HG03457 (cell line): Measurements from ENCODE around the gene PCCB.
"Not testable (repeated sequence)": the region's sequence is repeated elsewhere in the genome, so short reads cannot be mapped to it uniquely, and the experiment has no call there.

Experiments
- ATAC-seq: cut with Tn5 transposase; IDR thresholded peaks from one replicate; pipeline ENCODE4 v1.9.1; 2021; ENCODE audit warnings: moderate number of reproducible peaks; ENCODE audit not compliant: unreplicated experiment

PCCB gene

DNA sequence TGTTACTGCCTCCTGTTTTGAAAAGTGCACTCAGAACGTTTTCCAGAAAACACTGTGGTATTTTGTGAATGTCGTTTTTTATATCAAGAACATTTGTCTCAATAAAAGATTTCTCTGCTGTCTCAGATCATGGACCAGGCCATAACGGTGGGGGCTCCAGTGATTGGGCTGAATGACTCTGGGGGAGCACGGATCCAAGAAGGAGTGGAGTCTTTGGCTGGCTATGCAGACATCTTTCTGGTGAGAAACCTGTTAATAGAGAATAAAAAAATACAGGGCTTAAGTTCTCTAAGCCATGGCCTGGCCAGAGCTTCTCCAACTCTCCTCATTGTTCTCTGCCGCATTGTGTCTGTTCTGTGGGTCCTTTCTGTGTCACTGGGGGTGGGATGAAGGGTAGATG is 11.7 kb downstream of the PCCB start:
- ATAC-seq: no peak

- no peak for ATAC-seq
These were observed 12.4 kb downstream of the PCCB start for GRCh38 chr3:136262559-136262958.

DNA sequence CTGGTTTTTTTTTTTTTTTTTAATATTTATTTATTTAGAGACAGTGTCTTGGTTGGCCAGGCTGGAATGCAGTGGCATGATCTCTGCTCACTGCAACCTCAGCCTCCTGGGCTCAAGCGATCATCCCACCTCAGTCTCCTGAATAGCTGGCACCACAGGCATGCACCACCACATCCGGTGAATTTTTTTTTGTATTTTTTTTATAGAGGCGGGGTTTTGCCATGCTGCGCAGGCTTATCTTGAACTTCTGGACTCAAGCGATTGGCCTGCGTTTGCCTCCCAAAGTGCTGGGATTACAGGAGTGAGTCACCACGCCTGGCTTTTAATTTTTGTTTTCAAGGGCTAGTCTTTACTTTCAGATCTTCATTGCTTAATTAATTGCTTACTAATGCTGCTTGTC is 13.1 kb downstream of the PCCB start:
- no peak for ATAC-seq

- ATAC-seq: not testable (repeated sequence)
These were observed 16.5 kb downstream of the PCCB start for GRCh38 chr3:136266468-136267125.

DNA sequence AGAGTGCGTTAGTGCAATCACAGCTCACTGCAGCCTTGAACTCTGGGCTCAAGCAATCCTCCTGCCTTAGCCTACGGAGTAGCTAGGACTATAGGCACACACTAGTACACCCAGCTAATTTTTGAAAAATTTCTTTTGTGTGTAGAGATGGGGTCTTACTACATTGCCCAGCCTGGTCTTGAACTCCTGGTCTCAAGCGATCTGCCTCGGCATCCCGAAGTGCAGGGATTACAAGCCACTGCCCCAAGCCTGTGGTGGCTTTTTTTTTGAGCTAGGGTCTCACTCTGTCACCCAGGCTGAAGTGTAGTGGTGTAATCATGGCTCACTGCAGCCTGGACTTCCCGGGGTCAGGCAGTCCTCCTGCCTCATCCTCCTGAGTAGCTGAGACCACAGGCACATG is 17.1 kb downstream of the PCCB start:
- no peak for ATAC-seq

DNA sequence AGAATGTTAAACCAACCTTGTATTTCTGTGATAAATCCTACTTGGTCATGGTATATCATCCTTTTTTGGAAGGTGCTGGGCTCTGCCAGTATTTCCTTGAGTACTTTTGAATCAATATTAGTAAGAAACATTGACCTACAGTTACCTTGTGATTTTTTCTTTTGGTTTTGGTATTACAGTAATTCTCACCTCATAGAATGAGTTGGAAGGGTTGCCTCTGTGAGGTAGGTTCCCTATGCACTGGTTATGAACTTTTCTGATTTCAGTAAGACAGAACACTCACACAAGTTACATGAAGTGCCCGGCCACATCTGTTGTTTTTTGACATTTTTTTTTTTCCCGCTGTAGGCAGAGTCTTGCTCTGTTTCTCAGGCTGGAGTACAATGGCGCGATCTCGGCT is 20.0 kb downstream of the PCCB start:
- no peak for ATAC-seq

DNA sequence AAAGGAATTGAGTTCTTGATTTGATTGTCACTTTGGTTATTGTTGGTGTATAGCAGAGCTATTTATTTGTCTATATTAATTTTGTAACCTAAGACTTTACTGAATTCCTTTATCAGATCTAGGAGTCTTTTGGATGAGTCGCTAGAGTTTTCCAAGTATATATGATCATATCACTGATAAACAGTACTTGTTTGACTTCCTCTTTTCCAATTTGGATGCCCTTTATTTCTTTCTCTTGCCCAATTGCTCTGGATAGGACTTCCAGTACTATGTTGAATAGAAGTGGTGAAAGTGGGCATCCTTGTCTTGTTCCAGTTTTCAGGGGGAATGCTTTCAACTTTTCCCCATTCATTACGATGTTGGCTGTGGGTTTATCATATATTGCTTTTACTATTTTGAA is 21.5 kb downstream of the PCCB start:
- not testable (repeated sequence) for ATAC-seq

- no peak for ATAC-seq
These were observed 26.1 kb downstream of the PCCB start for GRCh38 chr3:136276049-136276755.

- ATAC-seq: no peak
These were observed 27.0 kb downstream of the PCCB start for GRCh38 chr3:136277115-136277514.

DNA sequence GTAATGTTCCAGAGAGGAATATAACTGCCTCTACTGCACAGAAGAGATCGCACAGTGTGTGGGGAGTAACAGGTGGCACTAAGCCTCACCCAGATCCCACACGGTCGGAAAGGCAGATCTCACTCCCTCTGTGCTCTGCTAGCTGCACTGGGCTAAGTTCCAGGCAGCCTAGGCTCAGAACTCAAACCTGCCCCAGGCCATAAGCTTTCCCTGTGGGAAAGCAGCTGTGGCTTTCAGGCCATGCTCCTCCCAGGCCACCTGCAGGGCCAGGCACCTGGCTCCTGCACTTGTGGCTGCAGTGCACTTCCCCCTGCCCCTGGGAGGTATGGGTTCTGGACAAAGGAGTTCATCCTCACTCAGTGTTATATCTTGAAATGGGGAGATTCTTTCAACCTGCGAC is 27.5 kb downstream of the PCCB start:
- no peak for ATAC-seq

DNA sequence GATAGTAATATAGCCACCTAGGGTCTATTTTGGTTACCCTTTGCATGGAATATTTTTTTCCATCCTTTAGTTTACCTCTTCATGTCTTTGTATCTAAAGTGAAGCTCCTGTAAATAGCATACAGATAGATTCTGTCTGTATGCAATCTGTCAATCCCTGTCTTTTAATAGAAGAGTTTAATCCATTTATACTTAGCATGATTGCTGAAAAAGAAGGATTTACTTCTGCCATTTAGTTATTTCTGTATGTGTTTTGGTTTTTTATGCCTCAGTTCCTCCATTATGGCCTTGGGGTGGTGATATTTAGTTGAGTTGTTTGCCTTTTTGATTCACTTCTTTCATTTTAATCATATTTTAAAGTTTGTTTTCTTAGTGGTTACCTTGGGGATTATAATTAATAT is 29.0 kb downstream of the PCCB start:
- ATAC-seq: no peak

DNA sequence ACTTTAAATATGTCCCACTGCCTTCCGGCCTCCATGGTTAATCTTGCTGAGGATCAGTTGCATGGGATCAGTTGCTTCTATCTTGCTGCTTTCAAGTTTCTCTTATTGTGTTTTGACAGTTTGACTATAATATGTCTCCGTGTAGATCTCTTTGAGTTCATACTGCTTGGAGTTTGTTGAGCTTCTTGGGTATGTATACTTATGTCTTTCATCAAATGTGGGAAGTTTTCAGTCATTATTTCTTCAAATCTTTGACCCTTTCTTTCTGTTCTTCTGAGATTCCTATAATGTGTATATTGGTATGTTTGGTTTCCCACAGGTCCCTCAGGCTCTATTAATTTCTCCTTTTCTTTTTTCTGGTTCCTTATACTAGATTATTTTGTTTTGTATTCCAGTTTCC is 30.8 kb downstream of the PCCB start:
- ATAC-seq: no peak

- no peak for ATAC-seq
These were observed 31.9 kb downstream of the PCCB start for GRCh38 chr3:136281966-136282520.

- no peak for ATAC-seq
These were observed 33.5 kb downstream of the PCCB start for GRCh38 chr3:136283627-136284026.

GRCh38 chr3:136291302-136291701 is 41.2 kb downstream of the PCCB start:
- no peak for ATAC-seq

GRCh38 chr3:136292500-136292899 is 42.4 kb downstream of the PCCB start:
- no peak for ATAC-seq

GRCh38 chr3:136293279-136293678 is 43.1 kb downstream of the PCCB start:
- ATAC-seq: no peak

DNA sequence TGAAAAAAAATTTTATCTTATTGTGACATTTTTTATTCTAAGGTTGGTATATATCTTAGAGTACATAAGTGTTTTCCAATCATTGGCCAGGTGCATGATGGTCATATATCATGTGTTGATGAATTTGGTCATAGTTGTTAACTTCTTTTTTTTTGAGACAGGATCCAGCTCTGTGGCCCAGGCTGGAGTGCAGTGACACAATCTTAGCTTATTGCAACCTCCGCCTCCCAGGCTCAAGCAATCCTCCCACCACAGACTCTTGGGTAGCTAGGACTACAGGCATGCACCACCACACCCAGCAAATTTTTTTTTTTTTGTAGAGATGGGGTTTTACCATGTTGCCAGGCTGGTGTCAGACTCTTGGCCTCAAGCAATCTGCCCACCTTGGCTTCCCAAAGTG is 44.0 kb downstream of the PCCB start:
- no peak for ATAC-seq

- ATAC-seq: no peak
These were observed 46.8 kb downstream of the PCCB start for GRCh38 chr3:136296960-136297359.

- no peak for ATAC-seq
These were observed 47.7 kb downstream of the PCCB start for GRCh38 chr3:136297826-136298225.

- ATAC-seq: no peak
These were observed 50.3 kb downstream of the PCCB start for GRCh38 chr3:136300444-136300843.

- no peak for ATAC-seq
These were observed 55.7 kb downstream of the PCCB start for GRCh38 chr3:136305879-136306278.
